HepG2 (cell line): ENCODE results near the gene CEP164. TPM values are rescaled to one million over a fixed set of nuclear protein-coding genes. Genes with fewer than 3 reads are reported as not detected.
A peak's percentile ranks its signal among the peaks of the same experiment; 100 is the strongest.

Experiments used
- ELF1 ChIP-seq: sonication (generic); formaldehyde crosslinking; IDR thresholded peaks from 2 replicates; pipeline ENCODE4 v1.4.0; 2020; ENCODE audit warnings: missing genetic modification reagents
- ELF3 ChIP-seq: IDR thresholded peaks from 2 replicates; pipeline ENCODE4 v1.6.1; 2016; ENCODE audit warnings: missing genetic modification reagents, missing compliant biosample characterization
- ERF ChIP-seq: IDR thresholded peaks from 2 replicates; pipeline ENCODE4 v1.6.1; 2018; ENCODE audit warnings: missing biosample characterization, missing genetic modification reagents
- GABPA ChIP-seq, 2 experiments: IDR thresholded peaks; 2 replicates each; pipeline ENCODE4 v1.6.1; 2011 to 2016; ENCODE audit warnings: low read depth in 2 of 2, low read length in 1 of 2, missing biosample characterization in 1 of 2, missing genetic modification characterization in 1 of 2
- GZF1 ChIP-seq: sonication (generic); formaldehyde crosslinking; IDR thresholded peaks from 2 replicates; pipeline ENCODE4 v1.5.1; 2020; ENCODE audit warnings: mild to moderate bottlenecking, missing genetic modification reagents
- KMT2B ChIP-seq: IDR thresholded peaks from 2 replicates; pipeline ENCODE4 v1.6.1; 2016; ENCODE audit warnings: missing genetic modification reagents, missing compliant biosample characterization
- PCBP2 ChIP-seq: fragments of 200-400 bp; formaldehyde crosslinking; optimal IDR thresholded peaks from 2 replicates; pipeline ENCODE3; 2018; ENCODE audit warnings: low read length, low read depth; ENCODE audit not compliant: poor library complexity, severe bottlenecking
- PHF21A ChIP-seq: sonication (generic); formaldehyde crosslinking; IDR thresholded peaks from 2 replicates; pipeline ENCODE4 v1.5.0; 2020; ENCODE audit warnings: mild to moderate bottlenecking, missing genetic modification reagents
- PPARG ChIP-seq: conservative IDR thresholded peaks from 2 replicates; pipeline ENCODE4 v1.6.1; 2016; ENCODE audit warnings: missing biosample characterization, missing genetic modification reagents
- SALL2 ChIP-seq: sonication (generic); formaldehyde crosslinking; IDR thresholded peaks from 2 replicates; pipeline ENCODE4 v1.8.1; 2023; ENCODE audit warnings: mild to moderate bottlenecking, missing genetic modification reagents, inconsistent platforms
- SAP130 ChIP-seq: IDR thresholded peaks from 2 replicates; pipeline ENCODE4 v1.6.1; 2016; ENCODE audit warnings: low read depth
- SRSF9 ChIP-seq: fragments of 200-400 bp; formaldehyde crosslinking; IDR thresholded peaks from 2 replicates; pipeline ENCODE4 v1.6.1; 2018; ENCODE audit warnings: borderline replicate concordance, mild to moderate bottlenecking, low read depth, low read length; ENCODE audit not compliant: insufficient read depth, poor library complexity, severe bottlenecking
- TMF1 ChIP-seq: sonication (generic); formaldehyde crosslinking; IDR thresholded peaks from 2 replicates; pipeline ENCODE4 v1.8.1; 2022; ENCODE audit warnings: low read depth, missing genetic modification reagents
- XRCC5 ChIP-seq: fragments of 200-400 bp; formaldehyde crosslinking; optimal IDR thresholded peaks from 2 replicates; pipeline ENCODE3; 2017; ENCODE audit warnings: mild to moderate bottlenecking, low read length
- ZNF432 ChIP-seq: sonication (generic); formaldehyde crosslinking; IDR thresholded peaks from 2 replicates; pipeline ENCODE4 v1.5.0; 2020; ENCODE audit warnings: missing genetic modification reagents, mild to moderate bottlenecking, borderline replicate concordance
- polyA plus RNA-seq, 8 experiments: library from polyadenylated mRNA; depleted of rRNA in 3 of 8; stranded (reverse) in 7 of 8; unstranded in 1 of 8; fragments of >200 nt; fragmentation: Illumina TruSeq in 4 of 8; extraction: Trizol in 4 of 8; gene quantifications; 2 replicates each; pipeline versions ENCODE4 v1.2.1 to v1.2.3, GENCODE V29; 2011 to 2016; ENCODE audit warnings: low read depth in 4 of 8, missing spikeins in 1 of 8, mixed read lengths in 1 of 8; ENCODE audit not compliant: insufficient read depth in 1 of 8
- total RNA-seq, 5 experiments: library from RNA; depleted of rRNA; stranded (reverse); fragments of >200 nt; fragmentation: Illumina TruSeq; extraction: Trizol; gene quantifications; 2 replicates each; pipeline ENCODE4 v1.2.3, GENCODE V29; 2016; ENCODE audit warnings: low read depth in 1 of 5
- TF ChIP-seq, protein P1 (sequence below): sonication (generic); formaldehyde crosslinking; IDR thresholded peaks from 2 replicates; pipeline ENCODE4 v1.4.0; 2020; ENCODE audit warnings: mild to moderate bottlenecking, missing genetic modification reagents, borderline replicate concordance
- TF ChIP-seq, protein P2 (sequence below): sonication (generic); formaldehyde crosslinking; IDR thresholded peaks from 2 replicates; pipeline ENCODE4 v1.8.1; 2023; ENCODE audit warnings: missing genetic modification reagents, mild to moderate bottlenecking, borderline replicate concordance
- TF ChIP-seq, protein P3 (sequence below): sonication (generic); formaldehyde crosslinking; IDR thresholded peaks from 2 replicates; pipeline ENCODE4 v1.5.0; 2020; ENCODE audit warnings: missing genetic modification reagents
- TF ChIP-seq, protein P4 (sequence below): sonication (generic); formaldehyde crosslinking; IDR thresholded peaks from 2 replicates; pipeline ENCODE4 v1.4.0; 2020; ENCODE audit warnings: missing genetic modification reagents, low read depth, mild to moderate bottlenecking, borderline replicate concordance
- TF ChIP-seq, protein P5 (sequence below): sonication (generic); formaldehyde crosslinking; IDR thresholded peaks from 2 replicates; pipeline ENCODE4 v1.4.0; 2020; ENCODE audit warnings: missing genetic modification reagents; ENCODE audit errors: not compliant biosample characterization

The CEP164 gene
- total and polyA plus RNA-seq, 2 of the 13 experiments (the other 11 are each of a cell fraction or from before 2014, with no cell fraction given) = 11.4 to 15.2 TPM

DNA sequence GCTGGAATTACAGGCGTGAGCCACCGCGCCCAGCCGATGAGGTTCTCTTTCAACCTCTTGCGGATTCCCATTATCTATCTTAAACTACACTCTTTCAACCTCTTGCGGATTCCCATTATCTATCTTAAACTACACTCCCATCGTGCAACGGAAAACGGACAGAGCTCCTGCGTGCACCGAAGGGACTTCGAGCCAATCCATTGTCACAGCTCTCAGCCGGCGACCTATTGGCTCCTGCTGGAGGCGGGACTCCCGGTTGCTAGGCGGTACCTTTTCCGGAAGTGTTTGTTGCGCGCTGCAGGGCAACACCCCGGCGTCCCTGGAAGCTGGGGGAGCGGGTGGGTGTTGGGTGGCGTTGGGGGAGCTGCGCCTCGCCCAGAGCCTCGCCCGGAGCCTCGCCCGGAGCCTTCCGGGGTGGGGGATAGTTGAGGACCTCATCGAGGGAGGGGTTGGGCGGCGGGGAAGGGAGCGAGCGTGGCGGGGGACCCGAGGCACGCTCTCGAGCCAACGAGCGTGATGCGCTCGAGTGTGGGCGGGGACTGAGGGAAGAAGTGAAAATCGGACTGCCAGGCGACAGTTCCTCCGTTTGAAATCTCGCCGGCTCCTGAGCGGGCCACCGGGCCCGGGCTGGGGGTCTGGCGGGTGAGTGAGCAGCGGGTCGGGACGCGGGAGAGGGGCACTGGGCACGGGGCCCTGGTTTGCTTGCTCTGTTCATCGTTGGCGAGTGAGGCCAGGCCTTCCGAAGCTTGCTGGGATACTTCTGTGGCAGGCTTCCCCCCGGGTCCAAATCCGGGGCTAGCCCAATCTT lies at the start of gene CEP164 (continued):
- TF ChIP-seq, protein P1, sequence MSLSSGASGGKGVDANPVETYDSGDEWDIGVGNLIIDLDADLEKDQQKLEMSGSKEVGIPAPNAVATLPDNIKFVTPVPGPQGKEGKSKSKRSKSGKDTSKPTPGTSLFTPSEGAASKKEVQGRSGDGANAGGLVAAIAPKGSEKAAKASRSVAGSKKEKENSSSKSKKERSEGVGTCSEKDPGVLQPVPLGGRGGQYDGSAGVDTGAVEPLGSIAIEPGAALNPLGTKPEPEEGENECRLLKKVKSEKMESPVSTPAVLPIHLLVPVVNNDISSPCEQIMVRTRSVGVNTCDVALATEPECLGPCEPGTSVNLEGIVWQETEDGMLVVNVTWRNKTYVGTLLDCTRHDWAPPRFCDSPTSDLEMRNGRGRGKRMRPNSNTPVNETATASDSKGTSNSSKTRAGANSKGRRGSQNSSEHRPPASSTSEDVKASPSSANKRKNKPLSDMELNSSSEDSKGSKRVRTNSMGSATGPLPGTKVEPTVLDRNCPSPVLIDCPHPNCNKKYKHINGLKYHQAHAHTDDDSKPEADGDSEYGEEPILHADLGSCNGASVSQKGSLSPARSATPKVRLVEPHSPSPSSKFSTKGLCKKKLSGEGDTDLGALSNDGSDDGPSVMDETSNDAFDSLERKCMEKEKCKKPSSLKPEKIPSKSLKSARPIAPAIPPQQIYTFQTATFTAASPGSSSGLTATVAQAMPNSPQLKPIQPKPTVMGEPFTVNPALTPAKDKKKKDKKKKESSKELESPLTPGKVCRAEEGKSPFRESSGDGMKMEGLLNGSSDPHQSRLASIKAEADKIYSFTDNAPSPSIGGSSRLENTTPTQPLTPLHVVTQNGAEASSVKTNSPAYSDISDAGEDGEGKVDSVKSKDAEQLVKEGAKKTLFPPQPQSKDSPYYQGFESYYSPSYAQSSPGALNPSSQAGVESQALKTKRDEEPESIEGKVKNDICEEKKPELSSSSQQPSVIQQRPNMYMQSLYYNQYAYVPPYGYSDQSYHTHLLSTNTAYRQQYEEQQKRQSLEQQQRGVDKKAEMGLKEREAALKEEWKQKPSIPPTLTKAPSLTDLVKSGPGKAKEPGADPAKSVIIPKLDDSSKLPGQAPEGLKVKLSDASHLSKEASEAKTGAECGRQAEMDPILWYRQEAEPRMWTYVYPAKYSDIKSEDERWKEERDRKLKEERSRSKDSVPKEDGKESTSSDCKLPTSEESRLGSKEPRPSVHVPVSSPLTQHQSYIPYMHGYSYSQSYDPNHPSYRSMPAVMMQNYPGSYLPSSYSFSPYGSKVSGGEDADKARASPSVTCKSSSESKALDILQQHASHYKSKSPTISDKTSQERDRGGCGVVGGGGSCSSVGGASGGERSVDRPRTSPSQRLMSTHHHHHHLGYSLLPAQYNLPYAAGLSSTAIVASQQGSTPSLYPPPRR = 0 out of 2 replicates have a peak, but pooled peaks have one; percentile 19
- TF ChIP-seq SALL2 (CRISPR knock-in tag) (no peak), PHF21A (CRISPR knock-in tag) (peak; percentile 29; the same call in 1 of the 2 replicates), GZF1 (no peak), PCBP2 (no peak), ELF1 (CRISPR knock-in tag) (peak; percentile 96), ERF (peak; percentile 41; the same call in 1 of the 2 replicates), SAP130 (CRISPR knock-in tag) (peak; percentile 97), GABPA (IDR thresholded peaks at IDR 0.05; ENCODE audit: low read depth, low read length) (peak; percentile 76), GABPA (CRISPR knock-in tag; IDR thresholded peaks at IDR 0.05; ENCODE audit: low read depth) (peak; percentile 93), KMT2B (CRISPR knock-in tag) (peak; percentile 70; the same call in 1 of the 2 replicates), XRCC5 (peak; percentile 50), TMF1 (CRISPR knock-in tag) (peak; percentile 59), ELF3 (peak; percentile 34; the same call in 1 of the 2 replicates), ZNF432 (CRISPR knock-in tag) (no peak), PPARG (CRISPR knock-in tag) (no peak), SRSF9 (no peak)
- TF ChIP-seq, protein P2, sequence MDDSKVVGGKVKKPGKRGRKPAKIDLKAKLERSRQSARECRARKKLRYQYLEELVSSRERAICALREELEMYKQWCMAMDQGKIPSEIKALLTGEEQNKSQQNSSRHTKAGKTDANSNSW (CRISPR knock-in tag) = no peak
- TF ChIP-seq, protein P3, sequence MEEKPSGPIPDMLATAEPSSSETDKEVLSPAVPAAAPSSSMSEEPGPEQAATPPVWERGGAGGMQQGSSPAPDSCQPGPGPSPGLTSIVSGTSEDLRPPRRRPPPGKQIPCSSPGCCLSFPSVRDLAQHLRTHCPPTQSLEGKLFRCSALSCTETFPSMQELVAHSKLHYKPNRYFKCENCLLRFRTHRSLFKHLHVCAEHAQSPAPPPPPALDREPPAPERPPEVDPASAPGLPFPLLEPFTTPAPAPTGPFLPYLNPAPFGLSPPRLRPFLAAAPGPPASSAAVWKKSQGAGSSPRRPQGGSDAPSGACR (CRISPR knock-in tag) = peak; percentile 21; the same call in 1 of the 2 replicates
- TF ChIP-seq, protein P4, sequence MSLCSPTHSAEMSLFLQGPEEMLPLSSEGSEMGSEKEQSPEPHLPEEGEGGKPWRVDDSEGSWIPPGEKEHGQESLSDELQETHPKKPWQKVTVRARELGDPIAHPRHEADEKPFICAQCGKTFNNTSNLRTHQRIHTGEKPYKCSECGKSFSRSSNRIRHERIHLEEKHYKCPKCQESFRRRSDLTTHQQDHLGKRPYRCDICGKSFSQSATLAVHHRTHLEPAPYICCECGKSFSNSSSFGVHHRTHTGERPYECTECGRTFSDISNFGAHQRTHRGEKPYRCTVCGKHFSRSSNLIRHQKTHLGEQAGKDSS (CRISPR knock-in tag) = no peak
- TF ChIP-seq, protein P5, sequence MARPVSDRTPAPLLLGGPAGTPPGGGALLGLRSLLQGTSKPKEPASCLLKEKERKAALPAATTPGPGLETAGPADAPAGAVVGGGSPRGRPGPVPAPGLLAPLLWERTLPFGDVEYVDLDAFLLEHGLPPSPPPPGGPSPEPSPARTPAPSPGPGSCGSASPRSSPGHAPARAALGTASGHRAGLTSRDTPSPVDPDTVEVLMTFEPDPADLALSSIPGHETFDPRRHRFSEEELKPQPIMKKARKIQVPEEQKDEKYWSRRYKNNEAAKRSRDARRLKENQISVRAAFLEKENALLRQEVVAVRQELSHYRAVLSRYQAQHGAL (CRISPR knock-in tag) = no peak
